NOMO-1 treated with DMSO at 0.1 percent for 48 hours (cell line): ENCODE data around the gene MYO16.

Source experiments
- DNase-seq: peaks from one replicate; lab custom pipeline; 2025; ENCODE audit not compliant: unreplicated experiment; lab: John Stamatoyannopoulos, UW

The MYO16 gene

GRCh38 chr13:109166804-109167203, 537.4 kb downstream of the MYO16 start:
- no peak for DNase-seq

DNA sequence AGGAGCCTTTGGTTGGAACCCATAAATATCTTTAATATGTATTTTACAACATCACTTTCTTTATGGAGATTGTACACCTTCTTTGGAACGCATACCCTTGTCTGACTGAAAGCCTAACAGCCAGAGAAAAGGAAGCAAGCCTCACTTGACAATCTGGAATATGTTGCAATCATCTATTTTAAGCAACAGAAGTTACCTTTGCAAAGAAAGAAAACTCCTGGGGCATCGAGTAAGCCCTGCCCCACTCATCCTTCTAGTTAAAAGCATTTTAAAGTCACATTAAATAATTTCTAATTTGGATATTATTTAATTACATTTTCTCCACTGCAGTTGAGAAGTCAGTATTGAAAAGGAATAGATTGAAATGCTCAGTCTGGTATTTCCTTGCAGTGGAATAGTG, 542.7 kb downstream of the MYO16 start:
- DNase-seq, result peak; percentile 26

DNA sequence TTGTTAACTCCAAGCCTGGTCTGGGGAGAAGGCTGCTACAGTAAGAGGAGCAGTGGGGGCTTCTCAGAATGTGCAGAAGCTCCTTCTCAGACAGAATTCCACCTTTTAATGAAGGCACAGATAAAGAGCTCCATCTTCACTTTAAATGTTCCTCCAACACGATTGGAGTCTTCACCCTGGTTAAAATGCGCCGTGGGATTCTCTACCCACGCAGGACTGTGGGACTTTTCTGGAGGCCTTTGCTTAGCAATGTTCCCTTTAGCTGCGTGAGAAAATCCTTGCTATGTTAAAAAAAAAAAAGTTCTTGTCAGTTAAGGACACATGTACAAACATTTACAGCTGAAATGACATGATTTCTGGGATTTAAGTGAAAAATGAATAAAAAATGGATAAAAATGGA, 546.3 kb downstream of the MYO16 start:
- no peak for DNase-seq

DNA sequence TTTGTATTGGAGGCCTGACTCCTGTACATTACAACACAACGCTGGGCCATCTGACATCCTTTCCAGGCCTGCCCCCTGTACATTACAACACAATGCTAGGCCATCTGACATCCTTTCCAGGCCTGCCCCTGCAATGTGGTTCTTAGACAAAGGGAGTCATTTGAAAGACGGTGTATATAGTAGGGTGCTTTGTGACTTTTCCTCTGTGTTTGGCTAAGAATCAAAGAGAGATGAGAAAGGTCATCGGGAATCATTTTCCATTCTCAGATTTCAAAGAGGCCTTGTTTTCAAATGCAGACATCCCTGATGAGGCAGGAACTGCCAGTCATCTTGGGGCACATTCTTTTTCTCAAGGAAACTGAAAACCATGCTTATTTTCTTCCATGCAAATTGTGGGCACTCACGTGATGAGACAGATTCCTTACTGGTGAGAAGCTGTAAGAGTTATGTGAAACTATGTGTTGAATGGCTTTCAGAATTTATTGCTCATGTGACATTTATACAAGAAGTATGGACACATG, 551.6 kb downstream of the MYO16 start:
- no peak for DNase-seq

DNA sequence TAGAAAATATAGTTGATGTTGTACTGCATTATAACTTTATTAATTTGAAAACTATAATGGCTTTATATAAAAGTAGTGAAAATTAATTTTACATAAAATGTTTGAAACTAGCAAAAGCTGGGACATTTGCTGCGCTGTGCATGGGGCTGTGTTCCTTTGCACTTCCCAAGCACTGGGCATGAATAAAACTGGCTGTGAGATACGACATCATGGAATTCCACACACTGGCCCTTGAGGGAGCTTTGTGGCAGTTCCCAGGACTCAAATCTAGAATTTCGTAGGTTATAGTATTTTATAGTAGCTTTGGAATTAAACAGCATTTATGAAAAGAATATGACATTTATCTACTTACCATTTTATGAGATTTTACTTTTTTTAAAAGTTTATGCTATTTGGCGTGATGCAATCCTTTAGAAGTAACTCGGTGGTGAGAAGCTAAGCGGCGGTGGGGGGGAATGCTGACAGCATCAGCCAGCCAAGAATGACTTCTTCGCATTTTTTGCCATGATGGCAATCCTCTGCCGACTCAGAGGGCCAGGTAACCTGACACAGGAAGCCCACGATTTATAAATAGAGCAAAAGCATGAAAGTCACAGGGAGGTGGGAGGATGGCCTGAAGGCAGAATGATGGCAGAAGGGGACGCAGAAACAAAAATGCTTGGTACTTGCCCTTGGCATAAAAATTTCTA, 553.5 kb downstream of the MYO16 start:
- DNase-seq, result no peak

DNA sequence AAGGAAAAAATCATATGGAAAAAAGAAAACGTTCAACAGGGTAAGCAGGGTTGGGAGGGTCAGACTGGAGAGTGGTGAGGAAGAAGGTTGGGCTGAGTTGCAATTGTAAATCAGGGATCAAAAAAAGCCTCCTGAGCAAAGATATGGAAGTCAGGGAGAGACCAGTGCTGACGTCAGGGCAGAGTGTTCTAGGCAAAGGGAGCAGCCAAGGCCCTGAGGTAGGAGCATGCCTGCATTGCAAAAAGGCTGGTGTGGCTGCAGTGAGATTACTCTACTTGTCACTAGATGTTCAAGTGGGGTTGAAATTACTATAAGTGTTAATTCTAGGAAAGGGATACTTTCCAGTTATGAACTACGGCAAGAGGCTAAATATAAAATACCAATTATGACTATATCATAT, 562.0 kb downstream of the MYO16 start:
- DNase-seq, result no peak

DNA sequence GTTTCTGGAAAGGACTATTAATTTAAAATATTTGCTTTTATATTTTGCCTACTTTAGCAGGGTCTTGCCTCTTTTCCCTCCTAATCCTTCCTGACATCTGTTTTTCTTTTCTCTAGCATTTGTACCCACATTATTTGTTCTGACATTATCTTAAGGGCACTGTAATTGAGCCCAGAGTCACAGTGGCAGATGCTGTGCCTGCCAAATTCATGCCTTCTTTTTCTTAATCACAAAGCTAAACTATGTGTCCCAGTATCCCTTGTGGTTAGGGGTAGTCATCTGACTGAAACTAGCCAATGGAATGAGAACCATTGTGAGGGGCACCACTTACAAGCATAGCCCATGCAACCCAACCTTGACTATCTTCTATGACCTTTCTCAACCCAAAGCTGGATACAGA, 562.9 kb downstream of the MYO16 start:
- DNase-seq, result no peak

DNA sequence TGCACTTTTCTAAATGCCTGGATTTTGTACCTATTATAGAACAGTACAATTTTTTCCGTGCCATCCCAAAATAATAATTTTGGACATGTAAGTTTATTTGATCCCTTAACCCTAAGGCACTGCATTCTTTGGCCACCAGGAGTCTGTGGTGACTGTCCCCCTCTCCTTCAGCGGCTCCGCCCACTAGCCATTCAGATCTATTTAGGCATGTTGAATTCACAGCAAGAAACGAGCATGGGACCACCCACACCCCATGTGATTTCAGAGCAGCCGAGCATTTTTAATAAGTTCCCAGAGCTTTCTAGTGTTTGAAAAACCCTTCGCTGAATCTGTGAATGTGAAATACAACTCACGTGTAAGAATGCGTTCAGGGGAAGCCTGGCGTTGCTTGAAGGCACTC, 567.5 kb downstream of the MYO16 start:
- no peak for DNase-seq

GRCh38 chr13:109198585-109198984, 569.2 kb downstream of the MYO16 start:
- no peak for DNase-seq

DNA sequence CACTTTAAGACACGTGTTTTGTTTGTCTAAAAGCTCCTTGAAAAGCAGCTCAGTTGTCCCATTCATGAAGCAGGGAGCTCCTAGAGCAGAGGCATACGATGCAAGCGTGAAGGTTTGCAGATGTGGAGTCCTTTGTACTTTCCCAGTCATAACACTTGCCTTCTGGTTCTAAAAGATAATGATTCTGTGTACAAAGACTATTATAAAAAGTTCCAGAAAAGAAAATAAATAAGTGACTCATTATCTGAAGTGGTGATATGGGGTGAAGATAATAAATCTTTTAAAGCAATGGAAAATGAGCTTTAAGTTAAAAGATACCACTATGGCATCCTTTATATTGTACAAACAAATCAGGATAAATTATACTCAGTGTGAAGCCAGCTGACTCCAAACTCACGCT, 569.9 kb downstream of the MYO16 start:
- DNase-seq, result no peak

- no peak for DNase-seq
These were observed 571.1 kb downstream of the MYO16 start for GRCh38 chr13:109200556-109200955.

DNA sequence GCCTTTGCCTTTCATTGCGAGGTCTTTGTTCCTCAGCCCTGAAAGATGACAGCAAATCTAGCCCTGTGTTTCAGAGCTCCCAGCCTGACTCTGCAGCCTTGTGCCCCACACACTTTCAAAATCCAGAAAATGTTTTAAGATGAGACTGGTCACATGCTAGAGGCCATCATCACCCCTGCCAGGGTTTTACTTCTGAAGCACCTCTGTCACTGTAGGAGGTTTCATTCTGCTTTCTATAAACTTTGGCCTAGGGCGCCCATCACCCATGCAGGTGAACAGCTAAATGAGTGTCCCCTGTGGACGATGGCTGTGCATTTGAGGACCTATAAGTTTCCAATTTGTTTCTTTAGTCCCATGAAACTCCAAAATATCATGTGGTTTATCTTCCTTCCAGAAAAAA, 574.2 kb downstream of the MYO16 start:
- DNase-seq, result no peak

DNA sequence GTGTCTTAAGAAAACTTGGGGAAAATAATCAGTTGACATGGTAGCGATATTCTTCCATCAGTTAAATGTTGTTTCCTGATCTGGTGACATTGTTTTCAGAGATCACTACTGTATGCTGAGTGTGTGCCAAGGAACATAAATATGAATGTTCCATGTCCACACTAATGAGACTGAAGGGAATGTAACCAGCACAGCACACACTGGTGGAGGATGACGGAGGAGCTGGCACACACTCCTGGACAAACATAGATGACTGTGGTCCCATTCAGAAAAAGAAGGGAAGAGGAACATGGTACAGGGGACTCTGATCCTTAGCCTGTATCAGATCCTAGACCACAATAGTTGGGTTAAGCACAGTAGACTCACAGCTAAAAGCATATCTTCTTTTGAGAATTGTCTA, 574.8 kb downstream of the MYO16 start:
- no peak for DNase-seq

DNA sequence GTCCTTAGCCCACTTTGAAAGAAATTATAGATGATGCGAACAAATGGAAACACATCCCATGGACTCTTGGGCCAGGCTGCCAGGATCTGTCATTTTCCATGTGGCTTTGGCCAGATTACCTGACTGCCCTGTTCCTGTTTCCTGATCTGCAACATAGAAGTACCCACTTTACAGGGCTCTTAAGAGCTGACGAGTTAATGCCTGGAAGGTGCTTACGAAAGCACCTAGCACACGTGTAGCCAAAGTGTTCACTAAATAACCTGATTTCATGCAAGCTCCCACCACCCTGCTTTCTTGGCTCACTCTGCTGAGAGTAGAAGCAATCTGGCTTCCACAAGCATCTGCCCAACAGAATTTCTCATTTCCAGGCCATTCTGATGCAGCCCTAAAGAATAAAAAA, 575.2 kb downstream of the MYO16 start:
- no peak for DNase-seq

GRCh38 chr13:109205315-109205714, 575.9 kb downstream of the MYO16 start:
- DNase-seq, result no peak

DNA sequence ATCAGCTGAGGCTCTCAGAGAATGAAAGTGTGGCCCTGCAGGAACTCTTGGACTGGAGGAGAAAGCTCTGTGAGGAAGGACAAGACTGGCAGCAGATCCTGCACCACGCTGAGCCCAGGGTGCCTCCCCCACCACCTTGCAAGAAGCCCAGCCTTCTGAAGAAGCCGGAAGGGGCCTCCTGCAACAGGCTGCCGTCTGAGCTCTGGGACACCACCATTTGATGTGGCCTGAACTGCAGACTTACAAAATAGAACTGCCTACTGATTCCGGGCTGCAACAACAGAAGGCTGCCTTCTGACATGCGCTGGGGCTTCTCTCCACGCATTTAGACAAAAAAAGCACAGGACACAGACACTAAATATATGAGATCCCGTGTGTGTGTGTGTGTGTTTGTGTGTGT, 577.2 kb downstream of the MYO16 start:
- no peak for DNase-seq

DNA sequence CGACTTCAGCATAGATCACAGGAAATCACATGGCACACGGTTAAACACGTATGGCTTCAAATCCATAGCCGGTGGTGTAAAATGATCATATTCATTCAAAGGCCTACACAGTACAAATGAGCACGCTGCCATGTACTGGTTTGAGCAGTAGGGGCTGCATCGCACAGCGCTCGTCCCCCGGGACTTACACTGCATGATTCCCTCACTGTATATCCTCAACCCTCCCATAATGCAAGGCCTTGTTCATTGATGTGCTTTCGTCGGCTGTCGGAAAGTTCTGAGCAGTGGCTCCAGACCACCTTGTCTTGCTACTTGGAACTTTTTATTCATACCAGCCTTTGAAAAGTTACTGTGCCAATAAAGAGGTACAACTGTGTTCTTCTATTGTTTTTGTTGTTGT, 578.2 kb downstream of the MYO16 start:
- no peak for DNase-seq

DNA sequence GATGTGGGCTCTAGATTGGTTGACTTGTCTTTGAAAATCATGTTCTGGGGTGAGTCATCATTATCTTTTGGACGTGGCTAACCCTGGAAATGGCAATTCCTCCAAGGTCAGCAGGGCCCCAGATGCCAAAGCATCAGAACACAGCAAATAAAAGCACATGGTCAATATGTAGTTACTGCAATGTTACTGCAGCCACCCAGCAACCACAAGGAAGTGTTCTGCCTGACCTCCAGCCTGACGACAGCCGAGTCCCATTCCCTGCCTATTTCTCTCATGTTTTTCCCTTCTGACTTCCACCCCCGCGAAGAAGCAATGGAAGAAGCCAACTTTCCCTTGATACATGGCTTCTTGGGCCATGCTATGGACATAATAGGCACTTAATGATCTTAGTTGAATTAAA, 579.1 kb downstream of the MYO16 start:
- no peak for DNase-seq

- DNase-seq, result no peak
These were observed 580.1 kb downstream of the MYO16 start for GRCh38 chr13:109209526-109209925.

DNA sequence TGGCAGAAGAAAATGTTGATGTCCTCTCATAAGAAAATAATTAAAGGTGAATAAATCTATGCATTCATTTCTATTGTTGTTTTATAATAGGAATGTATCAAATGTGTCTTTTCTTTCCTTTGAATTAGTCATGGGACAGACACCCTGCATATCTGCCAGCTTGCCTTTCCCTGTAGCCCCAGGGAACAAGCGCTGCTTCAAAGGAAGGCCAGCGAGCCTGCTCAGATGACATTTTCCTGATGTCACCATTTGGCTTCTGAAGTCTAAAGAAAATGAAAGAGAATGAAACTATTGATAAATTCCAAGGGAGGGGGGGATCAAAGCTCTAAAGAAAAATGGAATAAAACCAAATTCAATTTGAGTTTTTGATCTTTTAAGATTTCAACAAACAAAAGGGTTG, 582.2 kb downstream of the MYO16 start:
- DNase-seq, result no peak

GRCh38 chr13:109212650-109213049, 583.2 kb downstream of the MYO16 start:
- peak; percentile 11 for DNase-seq

DNA sequence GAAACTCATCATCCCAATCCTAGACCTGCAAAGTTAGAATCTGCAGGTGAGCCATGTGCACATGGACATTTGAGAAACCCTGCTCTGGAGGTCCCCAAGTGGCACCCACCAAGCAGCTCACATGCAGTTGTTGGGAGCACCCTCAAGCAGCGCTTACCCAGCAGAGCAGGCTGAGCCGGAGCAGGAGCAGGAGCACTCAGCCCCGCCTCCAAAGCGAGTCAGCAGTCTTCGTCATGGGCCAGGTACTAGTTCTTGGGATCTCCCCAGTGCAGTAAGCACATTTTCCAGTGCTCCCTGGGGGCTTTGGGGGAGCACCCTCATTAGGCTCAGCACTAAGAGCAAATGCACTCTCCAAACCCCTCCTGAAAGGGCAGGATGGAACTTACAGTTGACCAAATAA, 584.3 kb downstream of the MYO16 start:
- no peak for DNase-seq

- DNase-seq, result no peak
These were observed 585.0 kb downstream of the MYO16 start for GRCh38 chr13:109214393-109214792.
